TTC549 (cell line): ENCODE measurements around the gene CWC27.
"Not testable (repeated sequence)": the region's sequence is repeated elsewhere in the genome, so short reads cannot be mapped to it uniquely, and the experiment has no call there.

Experiments used
- FAIRE-seq: peaks from 2 replicates; lab custom pipeline; 2012; peaks lifted over from hg19 to GRCh38; lab: Jason Lieb, UNC

CWC27 gene

GRCh38 chr5:64925123-64925522, 156.4 kb downstream of the CWC27 start:
- no peak for FAIRE-seq

DNA sequence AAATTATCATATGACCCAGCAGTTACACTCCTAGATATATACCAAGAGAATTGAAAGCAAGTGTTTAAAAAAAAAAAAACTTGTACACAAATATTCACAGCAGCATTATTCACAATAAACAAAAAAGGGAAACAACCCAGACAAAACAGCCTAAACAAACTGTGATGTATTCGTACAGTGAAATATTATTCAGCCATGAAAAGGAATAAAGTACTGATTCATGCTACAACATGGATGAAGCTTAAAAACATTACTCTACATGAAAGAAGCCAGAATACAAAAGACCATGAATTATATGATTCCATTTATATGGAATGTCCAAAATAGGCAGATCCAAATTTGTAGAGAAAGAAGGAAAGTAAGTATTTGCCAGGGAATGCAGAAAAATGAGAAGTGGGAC, 161.1 kb downstream of the CWC27 start:
- FAIRE-seq, result no peak

DNA sequence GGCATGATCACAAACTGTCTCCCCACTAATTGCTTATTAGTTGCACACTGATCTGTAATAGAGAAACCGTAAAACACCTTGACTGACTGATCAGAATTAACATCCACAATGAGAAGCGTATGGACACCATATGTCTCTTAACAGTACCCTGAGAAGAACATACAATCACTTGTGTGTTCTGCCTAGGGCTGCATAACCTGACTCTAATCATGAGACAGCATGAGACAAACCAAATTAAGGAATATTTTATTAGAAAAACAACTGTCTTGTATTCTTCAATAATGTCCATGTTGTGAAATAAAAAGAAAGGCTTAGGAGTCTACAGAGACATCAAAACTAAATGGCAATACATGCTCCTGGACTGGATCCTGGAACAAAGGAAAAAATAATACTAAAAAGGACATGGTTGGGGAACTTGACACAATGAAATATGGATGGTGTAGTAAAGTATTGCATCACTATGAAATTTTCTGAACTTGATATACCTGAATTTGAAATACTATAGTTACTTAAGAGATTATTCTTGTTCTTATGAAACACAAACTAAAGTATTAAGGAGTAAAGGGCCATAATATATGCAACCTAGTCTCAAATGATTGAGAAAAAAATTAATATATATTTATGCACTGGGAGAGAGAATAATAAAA, 162.1 kb downstream of the CWC27 start:
- FAIRE-seq, result no peak

GRCh38 chr5:64939422-64939771, 170.7 kb downstream of the CWC27 start:
- FAIRE-seq, result not testable (repeated sequence)

- no peak for FAIRE-seq
These were observed 171.2 kb downstream of the CWC27 start for GRCh38 chr5:64939772-64940510.

GRCh38 chr5:64942460-64942859, 173.7 kb downstream of the CWC27 start:
- FAIRE-seq, result no peak

DNA sequence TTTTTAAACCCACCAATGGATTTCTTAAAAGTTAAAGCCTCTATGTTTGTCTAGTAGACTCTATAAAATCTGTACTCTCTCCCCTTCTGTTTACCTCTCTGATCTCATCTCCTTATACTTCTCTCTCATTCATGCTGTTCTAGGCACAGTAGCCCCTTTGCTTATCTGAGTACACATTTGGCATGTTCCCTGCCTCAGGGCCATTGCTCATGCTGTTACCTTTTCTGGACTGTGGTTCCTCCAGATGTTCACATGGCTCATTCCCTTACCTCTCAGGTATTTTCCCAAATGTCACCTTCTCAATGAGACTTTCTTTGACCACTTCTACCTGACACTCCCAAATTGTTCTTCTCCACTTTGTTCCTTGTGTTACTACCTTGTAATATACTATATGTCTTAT, 176.1 kb downstream of the CWC27 start:
- no peak for FAIRE-seq

GRCh38 chr5:64947031-64947430, 178.3 kb downstream of the CWC27 start:
- FAIRE-seq, result no peak

GRCh38 chr5:64947801-64948200, 179.1 kb downstream of the CWC27 start:
- FAIRE-seq, result no peak

- no peak for FAIRE-seq
These were observed 180.6 kb downstream of the CWC27 start for GRCh38 chr5:64949331-64949730.

GRCh38 chr5:64952951-64953673, 184.4 kb downstream of the CWC27 start:
- FAIRE-seq, result no peak

- FAIRE-seq, result no peak
These were observed 185.8 kb downstream of the CWC27 start for GRCh38 chr5:64954518-64954917.

GRCh38 chr5:64958757-64959391, 190.1 kb downstream of the CWC27 start:
- FAIRE-seq, result peak; percentile 78

DNA sequence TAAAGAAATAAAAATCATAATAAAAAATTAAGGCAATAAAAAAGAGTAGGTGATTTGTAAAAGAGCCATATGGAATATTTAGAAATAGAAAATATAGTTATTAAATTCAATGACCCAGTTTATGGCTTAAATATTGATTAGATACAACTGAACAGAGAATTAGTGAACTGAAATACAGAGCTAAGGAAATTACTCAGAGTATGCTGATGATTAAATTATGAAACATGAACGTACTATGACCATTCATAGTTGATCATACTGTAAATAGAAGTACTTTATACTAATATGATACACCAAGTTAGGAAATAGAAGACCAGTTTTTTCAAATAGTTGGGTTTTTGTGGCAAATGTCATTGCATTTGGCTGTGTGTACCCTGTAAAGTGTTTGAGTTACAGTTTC, 194.5 kb downstream of the CWC27 start:
- no peak for FAIRE-seq

GRCh38 chr5:64968591-64969110, 199.9 kb downstream of the CWC27 start:
- no peak for FAIRE-seq

DNA sequence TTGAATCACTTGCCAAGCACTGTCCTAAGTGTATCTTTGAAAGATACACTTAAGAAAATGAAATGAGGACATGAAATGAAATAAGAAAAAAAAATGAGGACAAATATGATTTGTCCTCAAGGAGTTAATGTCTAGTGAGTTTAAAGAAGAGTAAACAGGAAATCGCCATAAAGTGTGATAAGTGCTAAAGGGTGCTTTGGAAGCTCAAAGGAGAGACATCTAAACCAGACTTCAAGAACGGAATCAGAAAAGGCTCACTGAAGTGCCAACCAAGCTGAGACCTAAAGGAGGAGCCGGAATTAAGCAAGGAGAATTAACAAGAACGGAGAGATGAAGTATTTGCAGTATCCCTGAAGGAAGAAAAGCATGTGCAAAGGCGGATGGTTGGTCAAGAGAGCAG, 200.8 kb downstream of the CWC27 start:
- FAIRE-seq, result no peak

DNA sequence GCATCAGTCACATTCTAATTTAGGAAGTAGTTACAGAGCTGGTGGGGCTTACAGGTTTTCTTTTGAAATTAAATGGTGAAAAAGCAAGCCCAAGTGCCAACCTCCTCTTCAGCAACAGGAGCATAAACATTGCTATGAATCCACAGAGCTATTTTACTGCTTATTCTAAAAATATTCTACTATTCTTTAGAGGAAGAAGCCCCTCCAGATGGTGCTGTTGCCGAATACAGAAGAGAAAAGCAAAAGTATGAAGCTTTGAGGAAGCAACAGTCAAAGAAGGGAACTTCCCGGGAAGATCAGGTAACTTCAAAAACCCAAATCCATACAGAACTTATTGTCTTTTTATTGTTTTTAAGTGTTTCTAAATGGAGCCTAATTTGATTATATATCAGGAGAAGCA, 202.8 kb downstream of the CWC27 start:
- FAIRE-seq, result no peak

- FAIRE-seq, result no peak
These were observed 203.3 kb downstream of the CWC27 start for GRCh38 chr5:64971990-64972389.

GRCh38 chr5:64972591-64972990, 203.9 kb downstream of the CWC27 start:
- no peak for FAIRE-seq

DNA sequence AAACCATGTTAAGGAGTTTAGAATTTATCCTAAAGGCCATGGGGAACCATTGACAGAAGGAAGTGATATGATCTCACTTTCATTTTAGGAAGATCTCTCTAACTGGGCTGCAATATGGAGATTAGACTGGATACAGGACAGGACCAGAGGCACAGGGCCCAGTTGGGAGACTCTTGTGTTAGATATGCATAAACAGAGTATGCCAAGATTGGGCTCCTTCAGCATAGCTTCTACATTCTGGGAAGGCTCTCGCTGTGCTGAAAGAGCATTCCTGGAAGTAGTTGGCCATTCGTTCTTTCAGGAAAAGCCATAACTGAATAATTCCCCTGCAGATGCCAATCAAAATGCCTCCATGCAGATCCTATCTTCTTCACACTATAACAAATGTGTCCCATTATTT, 204.5 kb downstream of the CWC27 start:
- FAIRE-seq, result no peak

- no peak for FAIRE-seq
These were observed 209.0 kb downstream of the CWC27 start for GRCh38 chr5:64977779-64978178.

DNA sequence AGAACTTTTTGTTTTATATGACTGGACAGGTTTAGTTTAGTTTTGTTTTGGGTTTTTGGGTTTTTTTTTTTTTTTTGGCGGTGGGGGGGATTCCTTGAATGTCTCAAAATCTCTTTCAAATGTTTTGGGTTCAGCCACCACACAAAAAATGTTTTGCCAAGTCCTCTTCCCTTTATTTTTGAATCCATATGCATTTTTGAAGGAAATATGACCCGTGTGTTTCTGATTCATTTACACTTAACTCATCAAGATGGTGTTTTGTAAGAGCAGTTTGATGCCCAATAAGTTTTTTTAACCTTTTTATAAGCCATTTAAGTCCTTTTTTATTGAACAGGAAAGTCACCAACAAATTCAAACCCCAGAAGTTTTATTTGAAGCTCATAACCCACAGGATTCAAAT, 209.8 kb downstream of the CWC27 start:
- no peak for FAIRE-seq

- FAIRE-seq, result no peak
These were observed 210.8 kb downstream of the CWC27 start for GRCh38 chr5:64979531-64979930.
